Left lung (tissue), 14 donors: Measurements from ENCODE around the gene PCDHA8. TPM values are rescaled to one million over a fixed set of nuclear protein-coding genes. Genes with fewer than 3 reads are reported as not detected.
"Not testable (repeated sequence)": the region's sequence is repeated elsewhere in the genome, so short reads cannot be mapped to it uniquely, and the experiment has no call there.

Experiments
- ATAC-seq: fragments of 200-7000 bp; cut with Tn5 transposase; one replicate; pipeline ENCODE4 v1.9.1; 2020; ENCODE audit warnings: moderate library complexity
- DNase-seq, 4 donors: peaks; one replicate each; pipeline ENCODE4 v3.0.0-alpha.2; 2013 to 2020
- H3K27ac ChIP-seq, 2 donors: fragments of 200-600 bp; sonication (generic) in 1 of 2; one replicate each; pipeline versions ENCODE4 v1.5.0 to v1.8.0; 2020 to 2021
- H3K27me3 ChIP-seq, 2 donors: fragments of 200-600 bp; sonication (generic) in 1 of 2; one replicate each; pipeline versions ENCODE4 v1.5.0 to v1.8.0; 2020 to 2021
- H3K36me3 ChIP-seq, 2 donors: fragments of 200-600 bp; sonication (generic) in 1 of 2; one replicate each; pipeline versions ENCODE4 v1.5.0 to v1.8.0; 2020 to 2021
- H3K4me1 ChIP-seq, 2 donors: fragments of 200-600 bp; one replicate each; pipeline ENCODE4 v1.8.0; 2021
- H3K4me3 ChIP-seq, 2 donors: fragments of 200-600 bp; sonication (generic) in 1 of 2; one replicate each; pipeline versions ENCODE4 v1.5.0 to v1.8.0; 2020 to 2021; ENCODE audit warnings: mild to moderate bottlenecking in 1 of 2
- H3K9me3 ChIP-seq, 2 donors: fragments of 200-600 bp; sonication (generic) in 1 of 2; one replicate each; pipeline versions ENCODE4 v1.5.0 to v1.8.0; 2020 to 2021
- CTCF ChIP-seq, 2 donors: fragments of 200-600 bp; sonication (generic) in 1 of 2; IDR thresholded peaks; one replicate each; pipeline versions ENCODE4 v1.5.0 to v1.8.0; 2021; ENCODE audit warnings: antibody characterized with exemption in 2 of 2
- intact Hi-C, 2 donors: fragments of 100-400 bp; cut with DNase I; formaldehyde crosslinking; loops; one replicate each; pipeline versions ENCODE4 v1.11.2 to v1.14.2; 2022
- long read RNA-seq, 12 donors: library from polyadenylated mRNA in 2 of 12; unstranded in 2 of 12; transcript quantifications; one replicate each; pipeline ENCODE4 v2.0.0 and lab custom pipeline, GENCODE V29; 2019 to 2026
- polyA plus RNA-seq, 6 donors: library from polyadenylated mRNA; unstranded; fragments of 120-200 nt; gene quantifications; one replicate each; pipeline ENCODE4 v1.2.1, GENCODE V29; 2013; ENCODE audit not compliant: insufficient read length in 6 of 6
- total RNA-seq, 2 donors: library from RNA; stranded (reverse); fragmentation: NEBNext Ultra II Directional; extraction: Animal tissue kit (Norgen Biotek cat#: 25700); gene quantifications; one replicate each; pipeline ENCODE4 v1.2.1, GENCODE V29; 2021
- donor health status: DM: no; HTN: yes; CAD: no.
- donor health status: DM: no; HTN: no; CAD: no.

PCDHA8 gene
- total RNA-seq (under 1 TPM in 1 of 2 donors, not detected in 1; 0.21 TPM), polyA plus RNA-seq (under 1 TPM; 0.05 to 0.16 (median 0.12) TPM)
- long read RNA-seq, donor 1, result 0 reads
- long read RNA-seq, donor 2, result 0 reads
- long read RNA-seq, donor 3, result 0 reads
- long read RNA-seq, donor 4, result 0 reads
- long read RNA-seq, donor 5, result 0 reads
- long read RNA-seq, donor 6, result 0 reads
- long read RNA-seq, donor 7, result 0 reads
- long read RNA-seq, donor 8, result 0 reads
- long read RNA-seq, donor 9, result 0 reads
- long read RNA-seq, donor 10, result 0 reads
- long read RNA-seq, donor 11, partial matches to known transcripts, result 0 of 1 reads
- long read RNA-seq, donor 11, other reads (novel, unspliced or antisense), result 0 of 1 reads
- long read RNA-seq, donor 12, result 0 reads

GRCh38 chr5:140840978-140841962 is at the start of gene PCDHA8:
Gene PCDHA8 (plus strand): TSS chr5:140841187. CDS start chr5:140841322, 135 bp downstream.
- ATAC-seq (no peak), DNase-seq (no peak)
- no peaks in the 10 kb centered on the region for H3K4me1 ChIP-seq
- TF ChIP-seq CTCF (IDR thresholded peaks at IDR 0.05), result peak; percentile 13 to 14
- no peak within 1 kb of the TSS for H3K27ac ChIP-seq
- no peak within 1 kb of the TSS for H3K4me3 ChIP-seq
- H3K27me3 ChIP-seq, result peaks cover 4 to 52% of the 10 kb centered on the region in 2 donors
- no peaks in the 10 kb centered on the region for H3K36me3 ChIP-seq
- peaks cover 0 to 20% of the 10 kb centered on the region in 2 donors for H3K9me3 ChIP-seq
- intact Hi-C loops, result no loop called here

GRCh38 chr5:140794595-140795258 is 46.3 kb upstream of the PCDHA8 start, which contains the start of gene PCDHA2:
Gene PCDHA2 (plus strand): TSS chr5:140794852.
- Histone ChIP-seq H3K4me3 (peak within 1 kb of the TSS in 1 of 2 donors; percentile 8), H3K9me3 (peaks cover 0 to 79% of the 10 kb centered on the region in 2 donors), H3K27ac (no peak within 1 kb of the TSS), H3K4me1 (no peaks in the 10 kb centered on the region), H3K36me3 (no peaks in the 10 kb centered on the region), H3K27me3 (peaks cover 0 to 66% of the 10 kb centered on the region in 2 donors)
- DNase-seq (peak in 1 of 4 donors; percentile 7), ATAC-seq (no peak)
- intact Hi-C loops, result no loop called here
- TF ChIP-seq CTCF (IDR thresholded peaks at IDR 0.05), result no peak

GRCh38 chr5:140795259-140795641 is 45.7 kb upstream of the PCDHA8 start:
- no peaks in the 10 kb centered on the region for H3K36me3 ChIP-seq
- no peaks in the 10 kb centered on the region for H3K4me1 ChIP-seq
- no peak for DNase-seq
- H3K27me3 ChIP-seq, result peaks cover 0 to 69% of the 10 kb centered on the region in 2 donors
- intact Hi-C loops, result no loop called here
- peak overlapping the region in 1 of 2 donors; percentile 8 for H3K4me3 ChIP-seq
- no peak overlapping the region for H3K27ac ChIP-seq
- TF ChIP-seq CTCF (IDR thresholded peaks at IDR 0.05), result no peak
- ATAC-seq, result no peak
- H3K9me3 ChIP-seq, result peaks cover 0 to 78% of the 10 kb centered on the region in 2 donors

- Histone ChIP-seq H3K9me3 (peaks cover 0 to 75% of the 10 kb centered on the region in 2 donors), H3K27me3 (peaks cover 0 to 73% of the 10 kb centered on the region in 2 donors)
- H3K4me3 ChIP-seq, H3K4me1 ChIP-seq, H3K36me3 ChIP-seq, H3K27ac ChIP-seq, ATAC-seq, intact Hi-C loops: not testable (repeated sequence)
- DNase-seq, result peak in 1 of 4 donors; percentile 77
Observed at GRCh38 chr5:140796072-140796717, 44.8 kb upstream of the PCDHA8 start.

- Histone ChIP-seq H3K9me3 (peaks cover 0 to 77% of the 10 kb centered on the region in 2 donors), H3K27me3 (peaks cover 0 to 78% of the 10 kb centered on the region in 2 donors), H3K4me1 (no peaks in the 10 kb centered on the region), H3K27ac (no peak overlapping the region), H3K36me3 (no peaks in the 10 kb centered on the region), H3K4me3 (no peak overlapping the region)
- intact Hi-C loops, result no loop called here
- TF ChIP-seq CTCF (IDR thresholded peaks at IDR 0.05), result no peak
- DNase-seq, result peak in 1 of 4 donors; percentile 77
- ATAC-seq, result no peak
Observed at GRCh38 chr5:140796718-140797095, 44.3 kb upstream of the PCDHA8 start.
